Lung (tissue), 12 donors: ENCODE data around the gene BATF3. TPM values are rescaled to one million over a fixed set of nuclear protein-coding genes. Genes with fewer than 3 reads are reported as not detected.
"Not testable (repeated sequence)": the region's sequence is repeated elsewhere in the genome, so short reads cannot be mapped to it uniquely, and the experiment has no call there.

ENCODE experiments used
- ATAC-seq: fragments of 200-7000 bp; cut with Tn5 transposase; one replicate; pipeline ENCODE4 v1.9.1; 2020; ENCODE audit warnings: moderate number of reproducible peaks; ENCODE audit not compliant: insufficient read depth, low FRiP score
- DNase-seq, 3 donors: peaks; one replicate each; pipeline ENCODE4 v3.0.0-alpha.2; 2013 to 2017
- H3K27ac ChIP-seq, 2 donors: one replicate each; pipeline ENCODE4 v1.5.1; 2013; ENCODE audit warnings: mild to moderate bottlenecking in 2 of 2, moderate library complexity in 2 of 2, control low read depth in 1 of 2, inconsistent platforms in 1 of 2, low read depth in 1 of 2, low read length in 1 of 2
- H3K27me3 ChIP-seq, 3 donors: one replicate each; pipeline ENCODE4 v1.5.1; 2013; ENCODE audit warnings: low read length in 2 of 3; ENCODE audit not compliant: control insufficient read depth in 3 of 3, insufficient read depth in 3 of 3
- H3K36me3 ChIP-seq, 4 donors: one replicate each; pipeline ENCODE4 v1.5.1; 2013; ENCODE audit warnings: low read length in 4 of 4, mild to moderate bottlenecking in 1 of 4, moderate library complexity in 1 of 4; ENCODE audit not compliant: control insufficient read depth in 4 of 4, insufficient read depth in 4 of 4
- H3K4me1 ChIP-seq, 5 donors: one replicate each; pipeline ENCODE4 v1.5.1; 2013; ENCODE audit warnings: low read length in 5 of 5, mild to moderate bottlenecking in 2 of 5, moderate library complexity in 1 of 5; ENCODE audit not compliant: control insufficient read depth in 5 of 5, insufficient read depth in 5 of 5
- H3K4me3 ChIP-seq: one replicate; pipeline ENCODE4 v1.5.1; 2013; ENCODE audit warnings: mild to moderate bottlenecking, control low read depth, moderate library complexity
- H3K9ac ChIP-seq, 2 donors: one replicate each; pipeline ENCODE4 v1.5.1; 2013; ENCODE audit warnings: low read length in 2 of 2, control low read depth in 1 of 2; ENCODE audit not compliant: insufficient read depth in 1 of 2
- H3K9me3 ChIP-seq, 4 donors: one replicate each; pipeline ENCODE4 v1.5.1; 2013; ENCODE audit warnings: low read length in 3 of 4, mild to moderate bottlenecking in 1 of 4, moderate library complexity in 1 of 4; ENCODE audit not compliant: control insufficient read depth in 4 of 4, insufficient read depth in 3 of 4
- WGBS, 2 donors: extraction: QIAGEN DNeasy Blood & Tissue Kit; methylation state at CpG; one replicate each; pipeline ENCODE4 v1.1.7; 2013; 5-methylcytosine and 5-hydroxymethylcytosine counted together
- polyA plus RNA-seq, 2 donors: library from polyadenylated mRNA; stranded (reverse); fragments of 200-250 nt; gene quantifications; one replicate each; pipeline ENCODE4 v1.2.1, GENCODE V29; 2013
- total RNA-seq, 2 donors: library from RNA; depleted of rRNA in 1 of 2; stranded (reverse); fragments of >200 nt in 1 of 2; gene quantifications; one replicate each; pipeline ENCODE4 v1.2.1, GENCODE V29; 2014 to 2021
- TF ChIP-seq, protein P1 (sequence below): IDR thresholded peaks from 2 replicates; pipeline ENCODE4 v1.5.1; 2012; ENCODE audit warnings: mild to moderate bottlenecking; ENCODE audit errors: control extremely low read depth, extremely low read depth
- donor health status: control.
- donor health status: control.
- donor health status: Bipolar disorder and iron deficiency.
- donor health status: healthy.
- donor health status: DM: yes; HTN: yes; CAD: no.

The BATF3 gene
- total and polyA plus RNA-seq, 4 donors, result 2.4 to 24.6 (median 10.1) TPM

DNA sequence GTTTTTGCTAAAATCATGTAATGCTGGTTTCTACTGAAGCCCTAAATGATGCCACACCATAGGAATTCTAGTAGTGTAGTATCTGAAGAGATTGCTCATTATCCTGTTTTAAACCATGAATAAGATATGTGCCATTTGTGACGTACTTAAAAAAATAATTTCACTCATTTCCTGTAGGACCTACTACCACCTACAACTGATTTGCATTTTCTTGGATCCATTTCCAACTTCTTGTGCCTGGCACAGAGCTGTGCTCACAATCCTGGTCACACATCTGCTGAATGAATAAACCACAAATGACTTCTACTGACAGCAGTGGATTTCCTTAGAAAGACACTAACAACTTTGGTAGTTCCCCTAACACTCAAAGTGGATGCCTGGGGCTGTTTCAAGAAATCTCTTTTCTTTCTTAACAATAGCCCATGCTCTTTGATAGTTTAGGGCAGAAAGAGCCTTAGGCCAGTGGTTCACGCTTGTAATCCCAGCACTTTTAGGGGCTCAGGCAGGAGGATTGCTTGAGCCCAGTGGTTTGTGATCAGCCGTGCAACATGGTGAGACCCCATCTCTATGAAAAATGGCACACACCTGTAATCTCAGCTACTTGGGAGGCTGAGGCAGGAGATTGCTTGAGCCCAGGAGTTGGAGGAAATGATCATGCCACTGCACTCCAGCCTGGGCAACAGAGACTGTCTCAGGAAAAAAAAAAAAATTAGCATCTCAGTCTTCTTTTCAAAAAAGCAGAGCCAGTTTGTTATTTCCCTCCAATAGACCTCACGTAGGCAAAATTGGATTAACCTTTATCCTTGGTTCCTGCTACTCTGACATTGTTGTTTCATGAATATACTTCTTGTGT is 13.0 kb upstream of the BATF3 start:
- Histone ChIP-seq H3K27me3 (peaks cover 0 to 7% (median 0%) of the 10 kb centered on the region in 3 donors), H3K9ac (no peak overlapping the region), H3K36me3 (no peaks in the 10 kb centered on the region), H3K9me3 (no peaks in the 10 kb centered on the region), H3K4me1 (no peaks in the 10 kb centered on the region), H3K27ac (no peak overlapping the region), H3K4me3 (no peak overlapping the region)
- no peak for DNase-seq
- ATAC-seq, result no peak
- WGBS, 2 donors, result 76 to 77% methylated on average over 4 of the region's 4 CpGs
- TF ChIP-seq, protein P1, sequence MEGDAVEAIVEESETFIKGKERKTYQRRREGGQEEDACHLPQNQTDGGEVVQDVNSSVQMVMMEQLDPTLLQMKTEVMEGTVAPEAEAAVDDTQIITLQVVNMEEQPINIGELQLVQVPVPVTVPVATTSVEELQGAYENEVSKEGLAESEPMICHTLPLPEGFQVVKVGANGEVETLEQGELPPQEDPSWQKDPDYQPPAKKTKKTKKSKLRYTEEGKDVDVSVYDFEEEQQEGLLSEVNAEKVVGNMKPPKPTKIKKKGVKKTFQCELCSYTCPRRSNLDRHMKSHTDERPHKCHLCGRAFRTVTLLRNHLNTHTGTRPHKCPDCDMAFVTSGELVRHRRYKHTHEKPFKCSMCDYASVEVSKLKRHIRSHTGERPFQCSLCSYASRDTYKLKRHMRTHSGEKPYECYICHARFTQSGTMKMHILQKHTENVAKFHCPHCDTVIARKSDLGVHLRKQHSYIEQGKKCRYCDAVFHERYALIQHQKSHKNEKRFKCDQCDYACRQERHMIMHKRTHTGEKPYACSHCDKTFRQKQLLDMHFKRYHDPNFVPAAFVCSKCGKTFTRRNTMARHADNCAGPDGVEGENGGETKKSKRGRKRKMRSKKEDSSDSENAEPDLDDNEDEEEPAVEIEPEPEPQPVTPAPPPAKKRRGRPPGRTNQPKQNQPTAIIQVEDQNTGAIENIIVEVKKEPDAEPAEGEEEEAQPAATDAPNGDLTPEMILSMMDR, result no peak

GRCh38 chr1:212711974-212712373 is 12.3 kb upstream of the BATF3 start:
- H3K4me1 ChIP-seq, ATAC-seq: not testable (repeated sequence)
- 96 to 98% methylated on average over 8 of the region's 8 CpGs for WGBS, 2 donors

DNA sequence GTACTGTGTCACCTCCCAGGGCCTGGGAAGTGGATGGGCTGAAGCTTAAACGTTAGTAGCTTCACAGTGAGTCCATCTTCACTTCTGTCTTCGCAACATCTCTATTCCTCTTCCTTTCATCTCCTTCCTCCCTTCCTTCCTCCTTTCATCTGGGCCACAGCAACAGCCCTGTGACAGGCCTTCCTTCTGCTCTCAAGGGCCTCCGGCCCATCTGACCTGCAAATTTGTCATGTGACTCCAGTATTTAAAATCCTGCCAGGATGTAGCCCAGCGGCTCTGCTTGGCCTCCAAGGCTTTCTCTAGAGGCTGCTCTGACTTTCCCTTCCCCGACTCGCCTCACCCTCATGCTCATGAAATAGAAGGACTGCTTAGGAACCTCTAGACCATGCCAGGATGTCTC is 10.9 kb upstream of the BATF3 start:
- ATAC-seq, result no peak
- TF ChIP-seq, protein P1, result no peak
- Histone ChIP-seq H3K36me3 (no peaks in the 10 kb centered on the region), H3K27me3 (peaks cover 0 to 4% (median 0%) of the 10 kb centered on the region in 3 donors), H3K4me1 (no peaks in the 10 kb centered on the region), H3K27ac (no peak overlapping the region), H3K9ac (no peak overlapping the region), H3K4me3 (no peak overlapping the region), H3K9me3 (no peaks in the 10 kb centered on the region)
- no peak for DNase-seq
- WGBS, 2 donors, result 41 to 68% methylated on average over 6 of the region's 6 CpGs

More at GRCh38 chr1:212711974-212712373, 12.3 kb upstream of the BATF3 start:
- not testable (repeated sequence) for DNase-seq, H3K9ac ChIP-seq, H3K27ac ChIP-seq, H3K36me3 ChIP-seq, H3K4me3 ChIP-seq, H3K27me3 ChIP-seq, H3K9me3 ChIP-seq

GRCh38 chr1:212703991-212704564 is 4.4 kb upstream of the BATF3 start:
- ATAC-seq (no peak), DNase-seq (no peak)
- Histone ChIP-seq H3K4me3 (no peak overlapping the region), H3K27ac (no peak overlapping the region), H3K27me3 (peaks cover 0 to 20% (median 3%) of the 10 kb centered on the region in 3 donors), H3K4me1 (peaks cover 0 to 14% (median 1%) of the 10 kb centered on the region in 5 donors), H3K9me3 (no peaks in the 10 kb centered on the region), H3K36me3 (no peaks in the 10 kb centered on the region), H3K9ac (no peak overlapping the region)
- TF ChIP-seq, protein P1, result no peak
- 72 to 86% methylated on average over 9 of the region's 9 CpGs for WGBS, 2 donors
